PFSK-1 (cell line): Measurements from ENCODE around the gene ARGLU1.

ENCODE experiments used
- FOXP2 ChIP-seq: optimal IDR thresholded peaks from 2 replicates; pipeline ENCODE3; 2011; ENCODE audit warnings: borderline replicate concordance, control low read depth, inconsistent platforms; ENCODE audit not compliant: insufficient read depth; ENCODE audit errors: extremely low read length, extremely low read depth
- POLR2AphosphoS5 ChIP-seq: IDR thresholded peaks from 2 replicates; pipeline ENCODE4 v1.6.1; 2012; ENCODE audit warnings: low read depth, mild to moderate bottlenecking, control low read depth, low read length, moderate library complexity
- REST ChIP-seq, 2 experiments: IDR thresholded peaks; 2 replicates each; pipeline versions ENCODE4 v1.6.1 to v1.8.0; 2011 to 2012; ENCODE audit warnings: low read depth in 2 of 2, low read length in 2 of 2, control low read depth in 1 of 2, inconsistent platforms in 1 of 2, mild to moderate bottlenecking in 1 of 2, moderate library complexity in 1 of 2; ENCODE audit not compliant: insufficient read depth in 1 of 2
- SIN3A ChIP-seq: IDR thresholded peaks from 2 replicates; pipeline ENCODE4 v1.6.1; 2012; ENCODE audit warnings: mild to moderate bottlenecking, low read length, moderate library complexity, borderline replicate concordance; ENCODE audit not compliant: insufficient read depth
- TAF1 ChIP-seq: IDR thresholded peaks from 2 replicates; pipeline ENCODE4 v1.6.1; 2012; ENCODE audit warnings: low read length, control low read depth, borderline replicate concordance; ENCODE audit not compliant: insufficient read depth

ARGLU1 gene

GRCh38 chr13:106525865-106526264 is 42.1 kb downstream of the ARGLU1 start:
- no peak for TF ChIP-seq SIN3A
- TF ChIP-seq POLR2AphosphoS5: no peak
- TF ChIP-seq REST (IDR thresholded peaks at IDR 0.05; ENCODE audit: insufficient read depth in 1 of 2, low read depth in 2 of 2, low read length in 2 of 2): no peak

- TF ChIP-seq FOXP2 (no peak), POLR2AphosphoS5 (no peak), TAF1 (no peak), REST (IDR thresholded peaks at IDR 0.05; ENCODE audit: insufficient read depth in 1 of 2, low read depth in 2 of 2, low read length in 2 of 2) (no peak), SIN3A (no peak)
Observed at GRCh38 chr13:106524108-106524507, 43.8 kb downstream of the ARGLU1 start.

- TF ChIP-seq REST (IDR thresholded peaks at IDR 0.05; ENCODE audit: insufficient read depth in 1 of 2, low read depth in 2 of 2, low read length in 2 of 2) (no peak), FOXP2 (no peak), SIN3A (no peak), POLR2AphosphoS5 (no peak), TAF1 (no peak)
Observed at GRCh38 chr13:106523576-106523975, 44.4 kb downstream of the ARGLU1 start.

- no peak for TF ChIP-seq TAF1
- TF ChIP-seq REST (IDR thresholded peaks at IDR 0.05; ENCODE audit: insufficient read depth in 1 of 2, low read depth in 2 of 2, low read length in 2 of 2): no peak
Observed at GRCh38 chr13:106522898-106523525, 44.9 kb downstream of the ARGLU1 start.

- no peak for TF ChIP-seq POLR2AphosphoS5
- TF ChIP-seq REST (IDR thresholded peaks at IDR 0.05; ENCODE audit: insufficient read depth in 1 of 2, low read depth in 2 of 2, low read length in 2 of 2): no peak
- no peak for TF ChIP-seq TAF1
Observed at GRCh38 chr13:106522112-106522705, 45.7 kb downstream of the ARGLU1 start.
